WERI-Rb-1 (cell line): ENCODE measurements around the gene CKLF.

Experiments used
- DNase-seq: peaks from one replicate; pipeline ENCODE4 v3.0.0-alpha.2; 2020
- H3K27ac ChIP-seq: fragments of 250-450 bp; sonication (Bioruptor Pico); 2 replicates; pipeline ENCODE4 v1.5.1; 2020; ENCODE audit warnings: mild to moderate bottlenecking, moderate library complexity
- H3K27me3 ChIP-seq: fragments of 250-450 bp; sonication (Bioruptor Pico); 2 replicates; pipeline ENCODE4 v1.5.1; 2021; ENCODE audit warnings: mild to moderate bottlenecking, low read depth, moderate library complexity; ENCODE audit not compliant: insufficient read depth, severe bottlenecking
- H3K36me3 ChIP-seq: fragments of 250-450 bp; sonication (Bioruptor Pico); 2 replicates; pipeline ENCODE4 v1.5.1; 2020; ENCODE audit warnings: mild to moderate bottlenecking, moderate library complexity
- H3K4me3 ChIP-seq: 2 replicates; pipeline ENCODE4 v1.5.1; 2011; ENCODE audit warnings: low read depth, mild to moderate bottlenecking, control low read depth, low read length
- H3K9me3 ChIP-seq: fragments of 250-450 bp; sonication (Bioruptor Pico); 2 replicates; pipeline ENCODE4 v1.5.1; 2021; ENCODE audit warnings: mild to moderate bottlenecking, moderate library complexity; ENCODE audit not compliant: severe bottlenecking
- TF ChIP-seq, protein P1 (sequence below): IDR thresholded peaks from 2 replicates; pipeline ENCODE4 v1.5.1; 2011; ENCODE audit warnings: low read depth, mild to moderate bottlenecking, control low read depth, inconsistent platforms, low read length

The CKLF gene

DNA sequence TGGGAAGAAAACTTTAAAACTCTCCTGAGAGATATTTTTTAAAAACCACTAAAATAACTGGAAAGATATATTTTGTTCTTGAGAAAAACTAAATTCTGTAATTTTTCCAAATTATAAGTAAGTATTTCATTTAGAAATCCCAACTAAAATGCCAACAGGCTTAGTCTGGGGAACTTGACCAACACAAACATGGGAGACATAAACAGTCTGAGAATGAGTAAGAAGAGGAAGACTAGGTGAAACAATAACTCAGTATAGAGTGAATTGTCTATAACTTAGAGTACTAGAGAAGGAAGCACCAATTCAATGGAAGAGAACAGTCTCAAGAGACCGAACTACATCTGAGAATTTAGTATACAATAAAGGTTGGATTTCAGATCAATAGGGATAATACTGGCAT lies 16.8 kb downstream of the CKLF start:
- H3K27ac ChIP-seq, result no peak overlapping the region
- no peak for DNase-seq
- no peak overlapping the region for H3K4me3 ChIP-seq
- H3K9me3 ChIP-seq, result no peaks in the 10 kb centered on the region
- no peaks in the 10 kb centered on the region for H3K27me3 ChIP-seq
- TF ChIP-seq, protein P1, sequence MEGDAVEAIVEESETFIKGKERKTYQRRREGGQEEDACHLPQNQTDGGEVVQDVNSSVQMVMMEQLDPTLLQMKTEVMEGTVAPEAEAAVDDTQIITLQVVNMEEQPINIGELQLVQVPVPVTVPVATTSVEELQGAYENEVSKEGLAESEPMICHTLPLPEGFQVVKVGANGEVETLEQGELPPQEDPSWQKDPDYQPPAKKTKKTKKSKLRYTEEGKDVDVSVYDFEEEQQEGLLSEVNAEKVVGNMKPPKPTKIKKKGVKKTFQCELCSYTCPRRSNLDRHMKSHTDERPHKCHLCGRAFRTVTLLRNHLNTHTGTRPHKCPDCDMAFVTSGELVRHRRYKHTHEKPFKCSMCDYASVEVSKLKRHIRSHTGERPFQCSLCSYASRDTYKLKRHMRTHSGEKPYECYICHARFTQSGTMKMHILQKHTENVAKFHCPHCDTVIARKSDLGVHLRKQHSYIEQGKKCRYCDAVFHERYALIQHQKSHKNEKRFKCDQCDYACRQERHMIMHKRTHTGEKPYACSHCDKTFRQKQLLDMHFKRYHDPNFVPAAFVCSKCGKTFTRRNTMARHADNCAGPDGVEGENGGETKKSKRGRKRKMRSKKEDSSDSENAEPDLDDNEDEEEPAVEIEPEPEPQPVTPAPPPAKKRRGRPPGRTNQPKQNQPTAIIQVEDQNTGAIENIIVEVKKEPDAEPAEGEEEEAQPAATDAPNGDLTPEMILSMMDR, result no peak
- peaks cover 25% of the 10 kb centered on the region for H3K36me3 ChIP-seq

DNA sequence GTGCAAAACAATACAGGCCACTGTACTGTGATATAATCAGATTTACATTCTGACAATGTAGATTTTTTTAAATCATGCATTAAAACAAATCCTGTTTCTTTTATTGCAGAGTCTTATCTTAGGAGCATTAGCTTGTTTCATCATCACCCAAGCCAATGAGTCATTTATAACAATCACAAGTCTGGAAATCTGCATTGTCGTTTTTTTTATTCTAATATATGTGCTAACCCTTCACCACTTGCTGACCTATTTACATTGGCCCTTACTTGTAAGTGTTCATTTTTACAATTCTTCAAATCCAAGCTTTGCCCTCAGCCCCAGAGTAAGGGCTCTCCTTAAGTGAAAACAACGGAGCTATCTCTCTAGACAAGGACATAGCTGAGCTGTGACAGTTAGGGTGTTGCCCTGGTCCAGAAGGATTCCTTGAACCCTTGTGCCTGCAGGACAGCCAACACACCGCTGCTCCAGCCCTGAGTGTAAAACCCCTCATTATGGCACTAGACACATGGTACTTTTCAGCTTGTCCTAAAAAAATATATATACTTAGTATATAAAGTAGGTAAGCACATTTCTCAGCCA lies 17.5 kb downstream of the CKLF start:
- TF ChIP-seq, protein P1, result no peak
- peaks cover 21% of the 10 kb centered on the region for H3K36me3 ChIP-seq
- no peak overlapping the region for H3K27ac ChIP-seq
- H3K4me3 ChIP-seq, result no peak overlapping the region
- H3K27me3 ChIP-seq, result no peaks in the 10 kb centered on the region
- H3K9me3 ChIP-seq, result no peaks in the 10 kb centered on the region
- no peak for DNase-seq

DNA sequence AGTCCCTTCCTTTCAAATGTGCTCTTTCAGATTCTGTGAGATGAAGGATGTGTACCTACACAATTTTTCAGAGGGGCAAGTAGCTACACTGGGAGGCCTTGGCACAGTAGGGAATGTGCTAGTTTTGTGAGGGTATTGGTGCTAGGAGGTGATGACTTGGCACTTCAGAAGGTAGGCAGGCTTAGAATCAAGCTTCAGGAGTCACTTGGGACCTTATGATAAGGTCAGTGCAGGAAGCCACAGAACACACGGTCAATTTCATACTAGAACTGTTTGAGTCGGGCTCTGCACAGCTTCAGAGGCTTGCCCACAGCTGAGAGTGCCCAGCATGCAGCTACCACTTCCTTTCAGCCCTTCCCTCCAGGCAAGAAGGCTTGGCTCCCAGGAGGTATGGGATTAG lies 20.0 kb downstream of the CKLF start:
- Histone ChIP-seq H3K36me3 (peaks cover 4% of the 10 kb centered on the region; the same call in 1 of the 2 replicates), H3K27me3 (no peaks in the 10 kb centered on the region), H3K4me3 (no peak overlapping the region), H3K9me3 (no peaks in the 10 kb centered on the region), H3K27ac (no peak overlapping the region)
- no peak for DNase-seq
- TF ChIP-seq, protein P1, result no peak

DNA sequence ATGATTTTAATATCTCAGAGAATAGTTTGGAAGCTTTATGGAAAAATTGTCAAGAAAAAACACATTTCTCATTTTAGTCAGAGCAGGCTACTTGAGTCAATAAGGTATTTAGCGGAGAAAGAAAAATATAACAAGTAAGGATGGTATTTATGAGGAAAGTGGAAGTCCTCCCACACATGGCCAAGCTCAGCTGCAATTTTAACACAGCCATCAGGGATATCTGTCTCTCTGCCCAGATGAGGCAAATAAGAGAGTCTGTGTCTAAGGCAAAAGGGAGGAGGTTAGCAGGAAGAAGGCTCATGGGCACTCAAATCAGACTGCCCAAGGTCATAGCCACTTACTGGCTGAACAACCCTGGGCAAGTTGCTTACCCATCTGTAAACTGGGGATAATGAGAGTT lies 21.7 kb downstream of the CKLF start:
- Histone ChIP-seq H3K27ac (no peak overlapping the region), H3K36me3 (no peaks in the 10 kb centered on the region), H3K27me3 (no peaks in the 10 kb centered on the region), H3K9me3 (no peaks in the 10 kb centered on the region), H3K4me3 (no peak overlapping the region)
- TF ChIP-seq, protein P1, result no peak
- DNase-seq, result no peak

DNA sequence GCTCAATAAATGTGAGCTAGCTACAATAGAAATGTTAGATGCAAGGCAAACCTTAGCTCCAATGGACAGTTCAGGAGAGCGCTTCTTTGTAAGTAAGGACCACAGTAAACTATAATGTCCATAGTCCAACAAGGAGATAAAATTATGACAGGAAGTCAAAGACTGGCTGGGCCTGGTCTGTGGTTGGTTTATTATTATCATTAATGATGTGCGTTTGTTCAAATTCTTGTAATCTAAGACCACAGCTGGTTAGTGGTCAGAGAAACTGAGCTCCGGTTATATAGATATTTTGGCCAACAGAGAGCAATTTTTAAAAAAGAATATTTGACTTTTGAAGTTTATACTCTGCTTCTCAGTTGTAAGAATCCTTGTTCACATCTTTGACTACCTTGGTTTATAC lies 22.2 kb downstream of the CKLF start:
- H3K27me3 ChIP-seq, result no peaks in the 10 kb centered on the region
- no peak for DNase-seq
- H3K4me3 ChIP-seq, result no peak overlapping the region
- H3K36me3 ChIP-seq, result no peaks in the 10 kb centered on the region
- TF ChIP-seq, protein P1, result no peak
- no peak overlapping the region for H3K27ac ChIP-seq
- no peaks in the 10 kb centered on the region for H3K9me3 ChIP-seq

DNA sequence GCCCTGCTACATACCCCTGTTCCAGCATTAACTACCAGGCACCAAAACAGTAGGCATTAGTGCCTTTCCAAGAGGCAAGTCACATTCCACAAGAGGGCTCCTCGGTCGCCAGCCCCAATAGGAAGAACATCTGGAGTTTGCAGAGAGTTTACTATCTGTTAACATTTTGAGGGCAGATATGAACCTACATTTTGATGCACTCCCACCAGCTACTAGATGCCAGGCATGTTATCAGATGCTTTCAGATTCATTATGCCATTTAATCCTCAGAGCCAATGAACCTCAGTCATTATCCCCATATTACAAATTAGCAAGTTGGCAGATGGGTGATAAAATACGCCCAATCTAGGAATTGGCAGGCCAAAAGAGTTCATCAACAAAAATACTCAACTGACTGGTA lies 22.7 kb downstream of the CKLF start:
- no peak overlapping the region for H3K27ac ChIP-seq
- no peak for DNase-seq
- no peak overlapping the region for H3K4me3 ChIP-seq
- no peaks in the 10 kb centered on the region for H3K9me3 ChIP-seq
- H3K36me3 ChIP-seq, result no peaks in the 10 kb centered on the region
- TF ChIP-seq, protein P1, result no peak
- no peaks in the 10 kb centered on the region for H3K27me3 ChIP-seq
